Astrocyte (in vitro differentiated cells and primary cell): ENCODE measurements around the gene DLK1.

Experiments
- CTCF ChIP-seq: IDR thresholded peaks from 2 replicates; pipeline ENCODE4 v1.5.1; 2011; ENCODE audit warnings: low read depth, mild to moderate bottlenecking, inconsistent platforms, low read length, moderate library complexity; ENCODE audit not compliant: insufficient read depth
- EZH2 ChIP-seq: IDR thresholded peaks from 2 replicates; pipeline ENCODE4 v1.6.1; 2012; ENCODE audit warnings: mild to moderate bottlenecking, low read length, inconsistent platforms; ENCODE audit not compliant: insufficient read depth

- peak; percentile 5 for TF ChIP-seq CTCF
- TF ChIP-seq EZH2, result no peak
Observed at GRCh38 chr14:100747021-100747586, 20.4 kb downstream of the DLK1 start.
